Measurements from ENCODE around the gene NKAPD1.
A peak's percentile ranks its signal among the peaks of the same experiment; 100 is the strongest.
"Not testable (repeated sequence)": the region's sequence is repeated elsewhere in the genome, so short reads cannot be mapped to it uniquely, and the experiment has no call there.

Gene NKAPD1, protein sequence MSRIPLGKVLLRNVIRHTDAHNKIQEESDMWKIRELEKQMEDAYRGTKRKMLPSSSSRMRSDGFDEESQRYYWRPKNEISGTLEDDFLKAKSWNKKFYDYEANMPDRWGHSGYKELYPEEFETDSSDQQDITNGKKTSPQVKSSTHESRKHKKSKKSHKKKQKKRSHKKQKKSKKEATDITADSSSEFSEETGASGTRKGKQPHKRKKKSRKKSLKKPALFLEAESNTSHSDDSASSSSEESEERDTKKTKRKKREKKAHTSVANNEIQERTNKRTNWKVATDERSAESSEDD

GRCh38 chr11:112073941-112074811, at the start of gene NKAPD1, which contains the start of gene PIH1D2:
TSS of gene NKAPD1 (plus strand) at chr11:112074299. CDS start at chr11:112075575, 1,276 bp downstream.
TSS of gene PIH1D2 (minus strand) at chr11:112074017. CDS start at chr11:112073174, 843 bp downstream.
- TF ChIP-seq CTCF (IDR thresholded peaks at IDR 0.05; ENCODE audit: low read depth, low read length) = no peak; the same call in none of the 2 replicates
- peak; percentile 70 for DNase-seq (ENCODE audit: extremely low read depth, low read depth)

DNA sequence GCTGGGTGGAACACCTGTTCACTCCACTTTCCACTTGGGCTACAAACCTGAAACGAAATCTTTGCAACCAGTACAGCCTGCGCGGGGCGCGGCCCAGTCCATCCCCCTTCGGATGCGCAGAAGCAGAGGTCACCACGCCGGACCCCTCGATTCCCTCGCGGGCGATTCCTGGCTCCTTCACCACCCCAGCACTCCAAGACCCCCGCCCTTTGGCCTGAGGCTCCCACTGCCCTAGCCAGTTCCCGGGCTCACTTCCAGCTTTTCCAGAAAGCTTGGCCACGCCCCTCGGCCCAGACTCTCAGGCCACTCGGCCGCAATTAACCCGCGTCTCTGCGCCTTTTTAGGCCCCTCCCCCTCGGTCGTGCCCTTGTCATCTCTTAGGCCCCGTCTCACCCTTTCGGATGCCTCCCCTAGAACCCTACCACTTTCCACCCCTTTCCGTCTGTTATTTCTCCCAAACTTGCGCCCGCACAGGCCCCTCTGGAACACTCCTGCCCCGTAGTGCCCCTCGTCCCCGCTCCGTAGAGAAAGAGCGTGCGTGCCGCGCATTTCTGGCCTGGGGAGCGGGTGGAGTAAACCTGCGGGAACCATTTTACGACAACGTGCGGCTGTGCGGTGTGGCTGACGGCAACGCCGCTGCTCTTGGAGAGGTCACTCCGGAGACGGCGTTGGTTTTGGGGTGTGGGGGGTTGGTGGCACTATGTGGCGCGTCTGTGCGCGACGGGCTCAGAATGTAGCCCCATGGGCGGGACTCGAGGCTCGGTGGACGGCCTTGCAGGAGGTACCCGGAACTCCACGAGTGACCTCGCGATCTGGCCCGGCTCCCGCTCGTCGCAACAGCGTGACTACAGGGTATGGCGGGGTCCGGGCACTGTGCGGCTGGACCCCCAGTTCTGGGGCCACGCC, 49.1 kb upstream of the NKAPD1 start, which contains the start of gene DLAT:
Gene DLAT, plus strand, starts transcription at position 636 of the 906 bp plus-strand sequence. Its CDS starts 65 bp downstream, at position 701.
- no peak for TF ChIP-seq CTCF (IDR thresholded peaks at IDR 0.05; ENCODE audit: low read depth, low read length)
- peak; percentile 32 for DNase-seq (ENCODE audit: extremely low read depth, low read depth)

DNA sequence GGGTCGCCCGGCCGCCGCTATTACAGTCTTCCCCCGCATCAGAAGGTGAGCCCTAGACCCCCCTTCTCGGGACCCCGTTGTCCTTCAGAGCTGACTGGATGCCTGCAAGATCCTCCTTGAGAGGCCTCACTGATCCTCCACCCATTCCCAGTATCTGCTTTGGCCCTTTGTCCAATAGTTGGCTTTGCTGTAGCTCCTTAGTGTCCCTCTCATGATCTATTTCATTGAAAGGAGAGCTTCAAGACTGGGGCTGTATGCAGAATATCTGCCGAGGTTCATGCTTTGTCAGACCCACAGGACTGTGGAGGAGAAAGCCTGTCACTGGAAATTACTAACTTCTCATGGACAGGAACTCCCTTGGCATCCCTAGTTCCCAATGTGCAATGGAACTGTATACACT, 48.4 kb upstream of the NKAPD1 start:
- TF ChIP-seq CTCF (IDR thresholded peaks at IDR 0.05; ENCODE audit: low read depth, low read length) = no peak

DNA sequence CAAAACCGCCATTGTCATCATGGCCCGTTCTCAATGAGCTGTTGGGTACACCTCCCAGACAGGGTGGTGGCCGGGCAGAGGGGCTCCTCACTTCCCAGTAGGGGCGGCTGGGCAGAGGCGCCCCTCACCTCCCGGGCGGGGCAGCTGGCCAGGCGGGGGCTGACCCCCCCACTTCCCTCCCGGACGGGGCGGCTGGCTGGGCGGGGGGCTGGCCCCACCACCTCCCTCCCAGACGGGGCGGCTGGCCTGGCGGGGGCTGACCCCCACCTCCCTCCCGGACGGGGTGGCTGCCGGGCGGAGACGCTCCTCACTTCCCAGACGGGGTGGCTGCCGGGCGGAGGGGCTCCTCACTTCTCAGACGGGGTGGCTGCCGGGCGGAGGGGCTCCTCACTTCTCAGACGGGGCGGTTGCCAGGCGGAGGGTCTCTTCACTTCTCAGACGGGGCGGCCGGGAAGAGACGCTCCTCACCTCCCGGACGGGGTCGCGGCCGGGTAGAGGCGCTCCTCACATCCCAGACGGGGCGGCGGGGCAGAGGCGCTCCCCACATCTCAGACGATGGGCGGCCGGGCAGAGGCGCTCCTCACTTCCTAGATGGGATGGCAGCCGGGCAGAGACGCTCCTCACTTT, 47.2 kb upstream of the NKAPD1 start:
- DNase-seq (ENCODE audit: extremely low read depth, low read depth) = not testable (repeated sequence)

More for the DNA sequence above, 48.4 kb upstream of the NKAPD1 start:
- no peak for DNase-seq (ENCODE audit: extremely low read depth, low read depth)

GRCh38 chr11:112029460-112029859, 44.6 kb upstream of the NKAPD1 start:
- no peak for TF ChIP-seq CTCF (IDR thresholded peaks at IDR 0.05; ENCODE audit: low read depth, low read length)
- no peak for DNase-seq (ENCODE audit: extremely low read depth, low read depth)

DNA sequence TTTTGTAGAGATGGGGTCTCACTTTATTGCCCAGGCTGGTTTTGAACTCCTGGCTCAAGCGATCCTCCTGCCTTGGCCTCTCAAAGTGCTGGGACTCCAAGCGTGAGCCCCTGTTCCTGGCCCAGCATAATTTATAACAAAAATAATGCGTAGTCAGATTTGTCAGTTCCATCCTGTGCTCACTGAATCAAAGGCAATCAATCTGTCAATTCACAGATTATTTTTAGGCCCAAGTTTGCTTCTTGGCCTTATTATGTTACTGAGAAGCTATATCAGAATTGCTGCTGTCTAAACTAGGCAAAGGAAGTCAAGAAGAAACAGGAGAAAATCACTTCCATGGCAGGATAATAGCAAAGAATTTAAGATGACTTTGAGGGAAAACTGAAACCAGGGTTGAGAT, 40.2 kb upstream of the NKAPD1 start:
- no peak for DNase-seq (ENCODE audit: extremely low read depth, low read depth)
- no peak for TF ChIP-seq CTCF (IDR thresholded peaks at IDR 0.05; ENCODE audit: low read depth, low read length)

GRCh38 chr11:112037527-112037926, 36.6 kb upstream of the NKAPD1 start:
- no peak for DNase-seq (ENCODE audit: extremely low read depth, low read depth)

More at GRCh38 chr11:112037527-112037926, 36.6 kb upstream of the NKAPD1 start:
- no peak for TF ChIP-seq CTCF (IDR thresholded peaks at IDR 0.05; ENCODE audit: low read depth, low read length)

All from AG09319 (cell line).